Tibial nerve (tissue), 4 donors: ENCODE results near the gene KIF21A.

Experiments
- CTCF ChIP-seq, 5 experiments: fragments of 200-600 bp in 3 of 5; fragments of 450-650 bp in 2 of 5; sonication (generic) in 3 of 5; IDR thresholded peaks; one replicate each; pipeline ENCODE4 v1.5.1; 2016 to 2019; ENCODE audit warnings: antibody characterized with exemption in 5 of 5, mild to moderate bottlenecking in 3 of 5, moderate library complexity in 2 of 5
- EP300 ChIP-seq, 2 donors: sonication (generic); formaldehyde crosslinking; IDR thresholded peaks; one replicate each; pipeline ENCODE4 v1.6.1; 2017; ENCODE audit warnings: antibody characterized with exemption in 2 of 2, mild to moderate bottlenecking in 1 of 2
- POLR2A ChIP-seq, 2 donors: fragments of 450-650 bp; IDR thresholded peaks; one replicate each; pipeline ENCODE4 v1.6.1; 2017; ENCODE audit warnings: antibody characterized with exemption in 2 of 2, mild to moderate bottlenecking in 2 of 2, moderate library complexity in 2 of 2

GRCh38 chr12:39267886-39268285 lies 175.0 kb downstream of the KIF21A start:
- TF ChIP-seq POLR2A (IDR thresholded peaks at IDR 0.05): no peak
- no peak for TF ChIP-seq CTCF (IDR thresholded peaks at IDR 0.05)
- no peak for TF ChIP-seq EP300 (IDR thresholded peaks at IDR 0.05)
